ENCODE data around the gene RASGRF2.
"Not testable (repeated sequence)": the region's sequence is repeated elsewhere in the genome, so short reads cannot be mapped to it uniquely, and the experiment has no call there.

RASGRF2 gene

GRCh38 chr5:81021951-81022687 lies 62.0 kb downstream of the RASGRF2 start:
- DNase-seq, result no peak

GRCh38 chr5:81022688-81023084 lies 62.5 kb downstream of the RASGRF2 start:
- no peak for DNase-seq

GRCh38 chr5:81023261-81023970 lies 63.3 kb downstream of the RASGRF2 start:
- no peak for DNase-seq

- no peak for DNase-seq
Measured at GRCh38 chr5:81027481-81028058, 67.4 kb downstream of the RASGRF2 start.

- not testable (repeated sequence) for DNase-seq
Measured at GRCh38 chr5:81028888-81029287, 68.7 kb downstream of the RASGRF2 start.

GRCh38 chr5:81029736-81030135 lies 69.6 kb downstream of the RASGRF2 start:
- DNase-seq, result not testable (repeated sequence)

- DNase-seq, result not testable (repeated sequence)
Measured at GRCh38 chr5:81030236-81031034, 70.3 kb downstream of the RASGRF2 start.

GRCh38 chr5:81035522-81035921 lies 75.4 kb downstream of the RASGRF2 start:
- no peak for DNase-seq

- DNase-seq, result no peak
Measured at GRCh38 chr5:81038495-81038894, 78.3 kb downstream of the RASGRF2 start.

GRCh38 chr5:81044868-81045267 lies 84.7 kb downstream of the RASGRF2 start:
- no peak for DNase-seq

- DNase-seq, result no peak
Measured at GRCh38 chr5:81045389-81045807, 85.2 kb downstream of the RASGRF2 start.

GRCh38 chr5:81046041-81046440 lies 85.9 kb downstream of the RASGRF2 start:
- no peak for DNase-seq

GRCh38 chr5:81052325-81052724 lies 92.2 kb downstream of the RASGRF2 start:
- DNase-seq, result no peak

- not testable (repeated sequence) for DNase-seq
Measured at GRCh38 chr5:81053282-81053681, 93.1 kb downstream of the RASGRF2 start.

- no peak for DNase-seq
Measured at GRCh38 chr5:81058121-81058520, 98.0 kb downstream of the RASGRF2 start.

GRCh38 chr5:81065492-81065891 lies 105.3 kb downstream of the RASGRF2 start:
- DNase-seq, result no peak

- no peak for DNase-seq
Measured at GRCh38 chr5:81066102-81066501, 105.9 kb downstream of the RASGRF2 start.

GRCh38 chr5:81067406-81067805 lies 107.2 kb downstream of the RASGRF2 start:
- DNase-seq, result no peak

GRCh38 chr5:81068063-81068462 lies 107.9 kb downstream of the RASGRF2 start:
- no peak for DNase-seq

GRCh38 chr5:81068635-81069034 lies 108.5 kb downstream of the RASGRF2 start:
- no peak for DNase-seq

GRCh38 chr5:81069990-81070389 lies 109.8 kb downstream of the RASGRF2 start:
- DNase-seq, result no peak

- DNase-seq, result no peak
Measured at GRCh38 chr5:81070571-81071255, 110.5 kb downstream of the RASGRF2 start.

GRCh38 chr5:81075041-81075440 lies 114.9 kb downstream of the RASGRF2 start:
- no peak for DNase-seq
